GM23248 (cell line): ENCODE data around the gene ANKRD52. TPM values are rescaled to one million over a fixed set of nuclear protein-coding genes. Genes with fewer than 3 reads are reported as not detected.

ENCODE experiments used
- DNase-seq: peaks from one replicate; pipeline ENCODE4 v3.0.0-alpha.2; 2015
- H2AFZ ChIP-seq: fragments of 200-600 bp; sonication (generic); 2 replicates; pipeline ENCODE4 v1.6.1; 2016; ENCODE audit warnings: antibody characterized with exemption
- H3F3A ChIP-seq: fragments of 200-600 bp; sonication (generic); 2 replicates; pipeline ENCODE4 v1.6.1; 2016; ENCODE audit warnings: mild to moderate bottlenecking, antibody characterized with exemption, mixed run types; ENCODE audit not compliant: insufficient read depth
- H3K27ac ChIP-seq: fragments of 200-600 bp; sonication (generic); 2 replicates; pipeline ENCODE4 v1.5.1; 2016; ENCODE audit warnings: mild to moderate bottlenecking
- H3K27me3 ChIP-seq: fragments of 200-600 bp; sonication (generic); replicated peaks from 2 replicates; pipeline ENCODE4 v1.6.1; 2016; ENCODE audit warnings: mild to moderate bottlenecking; ENCODE audit not compliant: insufficient read depth
- H3K36me3 ChIP-seq: fragments of 200-600 bp; sonication (generic); 2 replicates; pipeline ENCODE4 v1.6.1; 2016; ENCODE audit warnings: low read depth, mild to moderate bottlenecking
- H3K4me1 ChIP-seq: fragments of 200-600 bp; sonication (generic); 2 replicates; pipeline ENCODE4 v1.6.1; 2016; ENCODE audit warnings: mild to moderate bottlenecking; ENCODE audit not compliant: insufficient read depth
- H3K4me2 ChIP-seq: fragments of 200-600 bp; sonication (generic); one replicate; pipeline ENCODE4 v1.6.1; 2016; ENCODE audit warnings: mild to moderate bottlenecking; ENCODE audit not compliant: unreplicated experiment
- H3K4me3 ChIP-seq: fragments of 200-600 bp; sonication (generic); 2 replicates; pipeline ENCODE4 v1.5.1; 2016; ENCODE audit warnings: mild to moderate bottlenecking
- H3K79me2 ChIP-seq: fragments of 200-600 bp; sonication (generic); 2 replicates; pipeline ENCODE4 v1.6.1; 2016; ENCODE audit warnings: mild to moderate bottlenecking; ENCODE audit not compliant: insufficient read depth
- H3K9ac ChIP-seq: fragments of 200-600 bp; sonication (generic); 2 replicates; pipeline ENCODE4 v1.6.1; 2016; ENCODE audit warnings: mild to moderate bottlenecking
- H3K9me2 ChIP-seq: fragments of 200-600 bp; sonication (generic); 2 replicates; pipeline ENCODE4 v1.6.1; 2016; ENCODE audit warnings: mixed run types, mild to moderate bottlenecking, moderate library complexity; ENCODE audit not compliant: insufficient read depth
- H3K9me3 ChIP-seq: fragments of 200-600 bp; sonication (generic); one replicate; pipeline ENCODE4 v1.6.1; 2017; ENCODE audit warnings: low read depth
- H4K20me1 ChIP-seq: fragments of 200-600 bp; sonication (generic); 2 replicates; pipeline ENCODE4 v1.6.0; 2016; ENCODE audit not compliant: insufficient read depth
- EZH2 ChIP-seq: fragments of 200-600 bp; sonication (generic); IDR thresholded peaks from 2 replicates; pipeline ENCODE4 v1.6.1; 2018; ENCODE audit warnings: antibody characterized with exemption, mild to moderate bottlenecking; ENCODE audit not compliant: insufficient read depth, poor library complexity, severe bottlenecking
- EZH2phosphoT487 ChIP-seq: fragments of 200-600 bp; sonication (generic); IDR thresholded peaks from 2 replicates; pipeline ENCODE4 v1.6.1; 2018; ENCODE audit warnings: antibody characterized with exemption, moderate library complexity, mild to moderate bottlenecking, low read depth; ENCODE audit not compliant: insufficient read depth
- WGBS, 2 experiments: methylation state at CpG; one replicate each; pipeline ENCODE4 v1.1.6; 2015 to 2017; ENCODE audit warnings: low lambda C conversion rate in 2 of 2, low coverage in 1 of 2; ENCODE audit errors: missing lambda C conversion rate in 2 of 2; 5-methylcytosine and 5-hydroxymethylcytosine counted together
- in situ Hi-C: fragments of 300-500 bp; cut with MboI; formaldehyde crosslinking; loops from 2 replicates; pipeline ENCODE4 v1.15.0; 2020
- polyA plus RNA-seq: library from polyadenylated mRNA; unstranded; fragments of >200 nt; fragmentation: Nextera tagmentation; extraction: Ambion mirVana; gene quantifications from 2 replicates; pipeline ENCODE4 v1.2.1, GENCODE V29; 2016
- total RNA-seq: library from RNA; depleted of rRNA; stranded (reverse); fragments of >200 nt; shearing (Covaris generic); gene quantifications from 2 replicates; pipeline ENCODE4 v1.2.3, GENCODE V29; 2014

The ANKRD52 gene
- total and polyA plus RNA-seq, 2 experiments from 2014 or later: 24.5 to 61.7 TPM

DNA sequence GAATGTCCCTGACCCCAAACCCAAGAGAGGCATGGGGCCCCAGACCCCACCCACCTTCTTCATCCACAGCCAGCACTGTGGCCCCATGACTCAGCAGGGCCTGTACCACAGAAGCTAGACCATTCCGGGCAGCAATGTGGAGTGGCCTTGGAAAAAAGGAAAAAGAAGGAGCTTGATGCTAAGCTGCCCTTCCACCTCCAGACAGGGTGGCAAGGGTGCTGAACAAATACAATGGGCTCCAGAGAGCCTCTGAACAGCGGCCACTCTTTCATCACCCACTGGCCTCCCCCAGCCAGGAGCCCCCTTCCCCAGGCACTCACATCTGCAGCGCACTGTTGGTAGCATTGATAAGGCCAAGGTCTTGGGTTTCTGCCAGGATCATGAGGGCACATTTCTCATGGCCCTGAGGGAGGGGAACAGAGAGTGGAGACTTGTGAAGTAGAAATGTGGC lies 14.4 kb downstream of the ANKRD52 start:
- H3K79me2 ChIP-seq: 0 out of 2 replicates have a peak, but pooled peaks cover 6% of the 10 kb centered on the region
- no peak overlapping the region for H2AFZ ChIP-seq
- DNase-seq: peak; percentile 44
- H3K4me3 ChIP-seq: no peak overlapping the region
- H3K36me3 ChIP-seq: peaks cover 47% of the 10 kb centered on the region
- 0 out of 2 replicates have a peak, but pooled peaks cover 9% of the 10 kb centered on the region for H3K4me1 ChIP-seq
- H3K9ac ChIP-seq: 0 out of 2 replicates have a peak overlapping the region, but pooled peaks have one; percentile 26
- 0 out of 2 replicates have a peak, but pooled peaks cover 3% of the 10 kb centered on the region for H3F3A ChIP-seq
- 55 to 57% methylated on average over 3 of the region's 3 CpGs for WGBS, 2 experiments
- no peaks in the 10 kb centered on the region for H3K27me3 ChIP-seq
- H3K27ac ChIP-seq: no peak overlapping the region; the same call in 1 of the 2 replicates
- H3K9me3 ChIP-seq: no peaks in the 10 kb centered on the region
- no peaks in the 10 kb centered on the region for H3K9me2 ChIP-seq
- in situ Hi-C loops: no loop called here
- H3K4me2 ChIP-seq: no peak overlapping the region
- TF ChIP-seq EZH2phosphoT487 (no peak), EZH2 (no peak)
- no peaks in the 10 kb centered on the region for H4K20me1 ChIP-seq

DNA sequence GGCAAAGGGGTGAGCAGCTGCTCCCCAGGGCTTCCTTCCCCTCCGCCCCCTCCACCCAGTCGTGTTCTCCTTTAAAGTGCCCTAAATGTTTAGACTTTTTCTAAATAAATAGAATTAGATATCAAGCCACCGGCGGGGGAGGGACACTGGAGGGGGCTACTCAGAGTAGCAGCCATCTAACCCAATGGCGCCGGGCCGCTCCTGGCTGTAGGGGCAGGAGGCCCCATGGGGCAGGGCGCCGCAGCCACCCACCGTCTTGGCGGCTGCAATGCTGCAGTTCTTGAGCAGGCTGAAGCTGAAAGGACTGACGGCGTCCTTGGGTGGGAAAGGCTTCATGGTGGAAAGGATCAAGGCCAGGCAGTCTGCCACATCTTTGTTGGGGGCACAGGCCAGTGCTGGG lies 15.2 kb downstream of the ANKRD52 start:
- TF ChIP-seq EZH2: no peak
- TF ChIP-seq EZH2phosphoT487: no peak
- H2AFZ ChIP-seq: no peak overlapping the region
- in situ Hi-C loops: no loop called here
- H3K27ac ChIP-seq: no peak overlapping the region
- peaks cover 41% of the 10 kb centered on the region for H3K36me3 ChIP-seq
- no peak overlapping the region for H3K4me3 ChIP-seq
- no peak overlapping the region for H3K4me2 ChIP-seq
- WGBS, 2 experiments: 90 to 92% methylated on average over 13 of the region's 13 CpGs
- no peaks in the 10 kb centered on the region for H3K27me3 ChIP-seq
- H3K9me2 ChIP-seq: no peaks in the 10 kb centered on the region
- H4K20me1 ChIP-seq: no peaks in the 10 kb centered on the region
- no peak for DNase-seq
- no peaks in the 10 kb centered on the region for H3K79me2 ChIP-seq
- H3K4me1 ChIP-seq: 0 out of 2 replicates have a peak, but pooled peaks cover 9% of the 10 kb centered on the region
- no peak overlapping the region for H3K9ac ChIP-seq
- H3K9me3 ChIP-seq: no peaks in the 10 kb centered on the region
- H3F3A ChIP-seq: 0 out of 2 replicates have a peak, but pooled peaks cover 5% of the 10 kb centered on the region

DNA sequence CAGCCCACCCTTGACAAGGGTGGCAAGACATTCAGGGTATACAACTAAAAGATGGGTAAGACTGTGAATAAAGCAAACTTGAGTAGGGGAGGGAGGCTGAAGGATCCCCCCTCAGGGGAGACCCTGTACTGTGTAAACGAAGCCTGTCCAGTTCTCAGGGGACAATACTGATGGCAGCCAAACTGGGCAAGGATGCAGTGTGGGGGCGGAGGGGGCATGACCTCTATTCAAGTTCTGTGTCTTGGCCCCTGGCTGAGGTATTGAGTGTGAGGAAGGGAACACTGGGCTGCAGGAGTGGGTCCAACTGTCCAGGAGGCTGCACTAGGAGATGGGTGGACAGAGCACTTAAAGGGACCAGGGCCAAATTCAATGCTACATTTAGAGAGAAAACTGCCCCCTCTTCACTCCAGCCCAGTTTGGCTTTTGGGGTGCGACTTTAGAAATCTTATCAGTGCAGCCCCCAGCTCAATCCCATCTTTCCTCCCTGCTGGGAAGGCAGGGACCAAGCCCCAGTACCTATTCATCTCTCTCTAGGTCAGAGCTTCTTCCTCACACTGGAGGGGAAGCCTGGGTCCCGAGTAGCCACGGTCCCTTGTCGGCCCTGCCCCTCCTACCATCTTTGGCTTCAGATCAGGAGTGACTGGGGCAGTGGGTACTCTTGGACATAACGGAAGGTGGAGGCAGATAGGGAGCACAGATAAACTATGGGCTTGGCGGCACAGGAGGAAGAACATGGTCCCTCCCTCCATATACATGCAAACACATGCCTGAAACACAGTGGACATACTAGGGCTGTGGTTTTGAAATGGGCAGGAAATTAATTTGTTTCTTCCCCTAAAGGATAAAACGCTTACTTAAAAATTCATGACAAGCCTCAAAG lies 16.5 kb downstream of the ANKRD52 start:
- no peak for DNase-seq
- no peaks in the 10 kb centered on the region for H3K9me2 ChIP-seq
- no peaks in the 10 kb centered on the region for H3K79me2 ChIP-seq
- H3K9ac ChIP-seq: no peak overlapping the region
- no peaks in the 10 kb centered on the region for H3K9me3 ChIP-seq
- H3K27ac ChIP-seq: no peak overlapping the region
- H3F3A ChIP-seq: 0 out of 2 replicates have a peak, but pooled peaks cover 5% of the 10 kb centered on the region
- H3K4me2 ChIP-seq: no peak overlapping the region
- WGBS, 2 experiments: 86% methylated on average over 9 of the region's 9 CpGs
- no peaks in the 10 kb centered on the region for H4K20me1 ChIP-seq
- 0 out of 2 replicates have a peak, but pooled peaks cover 9% of the 10 kb centered on the region for H3K4me1 ChIP-seq
- no peaks in the 10 kb centered on the region for H3K27me3 ChIP-seq
- TF ChIP-seq EZH2 (no peak), EZH2phosphoT487 (no peak)
- in situ Hi-C loops: no loop called here
- H3K36me3 ChIP-seq: peaks cover 38% of the 10 kb centered on the region
- no peak overlapping the region for H2AFZ ChIP-seq
- H3K4me3 ChIP-seq: no peak overlapping the region

DNA sequence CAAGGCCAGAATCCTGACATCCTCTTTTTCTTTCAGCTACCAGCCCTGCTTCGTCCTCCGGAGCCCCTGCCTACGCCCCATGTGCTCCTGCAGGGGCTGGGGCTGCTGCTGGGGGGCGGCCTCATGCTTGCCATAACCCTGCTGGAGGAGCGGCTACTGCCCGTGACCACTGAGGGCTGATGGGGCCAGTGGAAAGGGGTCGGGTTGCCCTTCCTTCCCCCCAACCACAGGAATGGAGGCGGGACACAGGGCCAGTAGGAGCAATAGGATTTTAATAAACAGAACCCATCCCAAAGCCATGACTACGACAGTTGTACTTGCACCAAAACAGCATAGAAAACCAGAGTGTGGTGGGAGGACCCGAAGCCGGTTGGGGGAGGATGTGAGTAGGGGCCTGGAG lies 20.6 kb downstream of the ANKRD52 start:
- no peak for TF ChIP-seq EZH2
- TF ChIP-seq EZH2phosphoT487: no peak
- Histone ChIP-seq H3K27me3 (no peaks in the 10 kb centered on the region), H3K9me3 (no peaks in the 10 kb centered on the region), H3K9ac (no peak overlapping the region), H3K4me2 (no peak overlapping the region), H4K20me1 (no peaks in the 10 kb centered on the region), H3K79me2 (no peaks in the 10 kb centered on the region), H3K9me2 (no peaks in the 10 kb centered on the region), H3K36me3 (peaks cover 17% of the 10 kb centered on the region; the same call in 1 of the 2 replicates), H3K4me3 (no peak overlapping the region), H3K4me1 (no peaks in the 10 kb centered on the region), H2AFZ (no peak overlapping the region), H3F3A (peaks cover 10% of the 10 kb centered on the region; the same call in 1 of the 2 replicates), H3K27ac (no peak overlapping the region)
- WGBS, 2 experiments: 82 to 84% methylated on average over 11 of the region's 11 CpGs
- in situ Hi-C loops: no loop called here
- no peak for DNase-seq
